ENCODE measurements around the gene PGAP3. TPM values are rescaled to one million over a fixed set of nuclear protein-coding genes. Genes with fewer than 3 reads are reported as not detected.
A peak's percentile ranks its signal among the peaks of the same experiment; 100 is the strongest.

PGAP3 gene
- total RNA-seq, 1 experiment from 2014 or later: 5.4 TPM

- in situ Hi-C loops (cut with HindIII; ENCODE audit: low pct_unique_long_range_greater_than_20kb, low sequenced_read_pairs): loop anchor here (25.0 kb wide), 1 partner anchor 140 kb away; no protein-coding TSS in a partner anchor
- no peak for DNase-seq (ENCODE audit: low read depth)
Observed at GRCh38 chr17:39677542-39678339, 10.1 kb downstream of the PGAP3 start.

GRCh38 chr17:39677072-39677471 lies 10.8 kb downstream of the PGAP3 start:
- in situ Hi-C loops (cut with HindIII; ENCODE audit: low pct_unique_long_range_greater_than_20kb, low sequenced_read_pairs): loop anchor here (25.0 kb wide), 1 partner anchor 140 kb away; no protein-coding TSS in a partner anchor
- DNase-seq (ENCODE audit: low read depth): no peak

GRCh38 chr17:39676198-39676819 lies 11.5 kb downstream of the PGAP3 start:
- in situ Hi-C loops (cut with HindIII; ENCODE audit: low pct_unique_long_range_greater_than_20kb, low sequenced_read_pairs): loop anchor here (25.0 kb wide), 1 partner anchor 139 kb away; no protein-coding TSS in a partner anchor

GRCh38 chr17:39675390-39676082 lies 12.3 kb downstream of the PGAP3 start:
- no peak for DNase-seq (ENCODE audit: low read depth)
- in situ Hi-C loops (cut with HindIII; ENCODE audit: low pct_unique_long_range_greater_than_20kb, low sequenced_read_pairs): loop anchor here (25.0 kb wide), 1 partner anchor 138 kb away; no protein-coding TSS in a partner anchor

More at GRCh38 chr17:39676198-39676819, 11.5 kb downstream of the PGAP3 start:
- peak; percentile 58 for DNase-seq (ENCODE audit: low read depth)

DNA sequence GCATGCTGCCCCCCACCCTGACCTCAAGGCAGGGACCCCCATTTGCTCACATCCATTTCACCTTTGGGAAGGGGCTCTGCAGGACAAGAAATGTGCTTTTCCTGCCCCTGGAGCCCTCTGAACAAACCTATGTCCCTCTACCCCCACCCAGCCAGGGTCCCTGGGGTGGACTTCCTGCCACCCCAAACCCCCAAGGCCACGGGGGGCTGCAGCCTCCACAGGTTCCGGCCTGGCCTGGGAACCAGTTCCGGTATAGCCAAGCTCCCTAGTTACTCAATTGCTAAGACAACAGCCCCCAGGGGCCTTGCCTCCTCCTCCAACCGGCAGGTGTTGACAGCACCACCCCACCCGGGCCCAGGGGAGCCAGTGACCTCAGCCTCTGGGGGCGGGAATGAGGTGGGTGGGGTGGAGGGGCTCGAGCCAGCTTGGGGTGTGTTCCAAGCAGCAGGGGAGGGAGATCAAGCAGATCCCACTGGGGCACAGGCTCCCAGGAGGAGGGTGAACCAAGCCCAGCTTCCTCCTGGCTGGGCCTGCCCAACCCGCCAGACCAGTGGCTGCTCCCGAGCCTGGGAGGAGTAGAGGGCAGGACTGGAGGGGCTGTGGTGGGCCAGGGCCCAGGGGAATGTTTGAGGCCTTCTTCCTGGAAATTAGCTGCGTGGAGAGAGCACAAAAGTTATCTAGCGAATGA lies 13.0 kb downstream of the PGAP3 start:
- in situ Hi-C loops (cut with HindIII; ENCODE audit: low pct_unique_long_range_greater_than_20kb, low sequenced_read_pairs): loop anchor here (25.0 kb wide), 1 partner anchor 138 kb away; no protein-coding TSS in a partner anchor
- no peak for DNase-seq (ENCODE audit: low read depth)

DNA sequence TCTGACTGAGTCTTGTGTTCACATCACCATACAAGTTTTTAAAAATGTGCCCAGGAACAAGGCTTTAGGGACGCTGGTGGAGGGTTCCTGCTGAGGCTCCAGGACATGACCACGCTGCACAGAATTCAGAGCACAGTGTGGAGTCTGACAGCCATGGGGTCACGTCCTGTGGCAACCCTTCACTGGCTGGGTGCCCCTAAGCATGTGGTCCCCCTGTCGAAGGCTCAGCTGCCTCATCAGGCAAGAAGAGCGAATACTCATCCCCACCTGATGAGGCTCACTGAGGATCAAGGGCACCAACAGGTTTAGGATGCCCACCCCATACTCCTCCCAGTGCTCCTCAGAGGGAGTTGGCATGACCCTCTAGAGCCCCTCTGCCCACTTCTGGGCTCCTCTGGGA lies 13.7 kb downstream of the PGAP3 start:
- in situ Hi-C loops (cut with HindIII; ENCODE audit: low pct_unique_long_range_greater_than_20kb, low sequenced_read_pairs): no loop called here
- no peak for DNase-seq (ENCODE audit: low read depth)

GRCh38 chr17:39673335-39674081 lies 14.3 kb downstream of the PGAP3 start:
- in situ Hi-C loops (cut with HindIII; ENCODE audit: low pct_unique_long_range_greater_than_20kb, low sequenced_read_pairs): no loop called here

GRCh38 chr17:39672522-39673334 lies 15.1 kb downstream of the PGAP3 start:
- in situ Hi-C loops (cut with HindIII; ENCODE audit: low pct_unique_long_range_greater_than_20kb, low sequenced_read_pairs): no loop called here
- no peak for DNase-seq (ENCODE audit: low read depth)

More at GRCh38 chr17:39673335-39674081, 14.3 kb downstream of the PGAP3 start:
- no peak for DNase-seq (ENCODE audit: low read depth)

DNA sequence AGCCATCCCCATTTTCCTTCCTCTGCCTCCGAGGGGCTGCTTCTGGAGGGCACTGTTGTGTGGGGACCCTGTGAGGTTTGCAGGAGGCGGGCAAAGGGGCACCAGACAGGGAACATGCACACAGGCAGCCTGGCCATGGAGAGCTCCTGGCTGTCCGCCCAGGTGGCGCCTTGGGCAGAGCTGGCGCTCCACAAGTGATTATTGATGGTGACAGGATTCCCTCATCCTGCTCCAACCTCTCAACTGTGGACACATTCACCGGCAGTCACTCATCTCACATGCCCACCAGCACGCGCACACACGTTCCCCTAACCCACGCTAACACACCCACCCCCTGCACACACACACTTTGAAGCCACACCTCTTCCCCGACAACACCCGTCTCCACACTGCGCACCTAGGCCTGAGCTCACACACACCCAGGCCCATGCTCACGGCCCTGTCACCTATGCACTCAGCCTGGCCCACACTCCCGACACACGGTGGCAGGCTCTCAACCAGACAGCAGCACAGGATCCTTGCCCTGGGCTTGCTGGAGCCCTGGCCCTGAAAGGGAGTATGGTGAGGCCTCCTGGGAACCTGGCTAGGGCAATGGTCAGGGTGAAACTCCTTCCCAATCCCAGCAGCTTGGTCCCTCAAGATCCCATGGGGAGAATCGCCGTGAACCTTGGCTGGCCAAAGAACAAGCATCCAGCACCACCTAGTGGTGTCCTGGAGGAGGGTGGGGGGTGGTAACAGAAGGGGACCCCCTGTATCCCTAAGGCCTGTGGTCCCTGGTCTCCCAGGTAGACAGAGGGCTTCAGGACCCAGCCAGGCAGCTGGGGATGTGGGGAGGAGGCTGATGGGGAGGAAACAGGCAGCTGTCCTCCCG lies 16.0 kb downstream of the PGAP3 start:
- in situ Hi-C loops (cut with HindIII; ENCODE audit: low pct_unique_long_range_greater_than_20kb, low sequenced_read_pairs): no loop called here
- no peak for DNase-seq (ENCODE audit: low read depth)

- DNase-seq (ENCODE audit: low read depth): no peak
- in situ Hi-C loops (cut with HindIII; ENCODE audit: low pct_unique_long_range_greater_than_20kb, low sequenced_read_pairs): no loop called here
Observed at GRCh38 chr17:39670746-39671145, 17.1 kb downstream of the PGAP3 start.

- no peak for DNase-seq (ENCODE audit: low read depth)
- in situ Hi-C loops (cut with HindIII; ENCODE audit: low pct_unique_long_range_greater_than_20kb, low sequenced_read_pairs): no loop called here
Observed at GRCh38 chr17:39669897-39670735, 17.7 kb downstream of the PGAP3 start.

DNA sequence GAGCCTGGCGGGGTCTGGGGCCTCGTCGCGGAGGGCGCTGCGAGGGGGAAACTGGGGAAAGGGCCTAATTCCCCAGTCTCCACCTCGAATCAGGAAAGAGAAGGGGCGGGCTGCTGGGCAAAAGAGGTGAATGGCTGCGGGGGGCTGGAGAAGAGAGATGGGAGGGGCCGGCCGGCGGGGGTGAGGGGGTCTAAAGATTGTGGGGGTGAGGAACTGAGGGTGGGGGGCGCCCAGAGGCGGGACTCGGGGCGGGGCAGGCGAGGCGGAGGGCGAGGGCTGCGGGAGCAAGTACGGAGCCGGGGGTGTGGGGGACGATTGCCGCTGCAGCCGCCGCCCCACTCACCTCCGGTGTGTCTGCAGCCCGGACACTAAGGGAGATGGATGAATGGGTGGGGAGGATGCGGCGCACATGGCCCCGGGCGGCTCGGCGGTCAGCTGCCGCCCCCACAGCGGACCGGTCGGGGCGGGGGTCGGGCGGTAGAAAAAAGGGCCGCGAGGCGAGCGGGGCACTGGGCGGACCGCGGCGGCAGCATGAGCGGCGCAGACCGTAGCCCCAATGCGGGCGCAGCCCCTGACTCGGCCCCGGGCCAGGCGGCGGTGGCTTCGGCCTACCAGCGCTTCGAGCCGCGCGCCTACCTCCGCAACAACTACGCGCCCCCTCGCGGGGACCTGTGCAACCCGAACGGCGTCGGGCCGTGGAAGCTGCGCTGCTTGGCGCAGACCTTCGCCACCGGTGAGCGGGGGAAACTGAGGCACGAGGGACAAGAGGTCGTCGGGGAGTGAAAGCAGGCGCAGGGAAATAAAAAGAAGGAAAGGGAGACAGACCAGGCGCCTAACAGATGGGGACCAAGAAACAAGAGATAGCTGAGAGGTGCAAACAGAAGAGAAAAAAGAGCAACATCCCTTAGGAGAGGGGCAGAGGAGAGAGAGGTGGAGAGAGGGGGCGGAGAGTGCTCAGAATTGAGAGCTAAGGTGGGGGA lies 19.6 kb downstream of the PGAP3 start, which contains the start of gene PNMT:
TSS of gene PNMT (plus strand) at position 509 of the 980 bp plus-strand sequence. CDS start at position 532, 23 bp downstream.
- DNase-seq (ENCODE audit: low read depth): no peak
- in situ Hi-C loops (cut with HindIII; ENCODE audit: low pct_unique_long_range_greater_than_20kb, low sequenced_read_pairs): no loop called here

DNA sequence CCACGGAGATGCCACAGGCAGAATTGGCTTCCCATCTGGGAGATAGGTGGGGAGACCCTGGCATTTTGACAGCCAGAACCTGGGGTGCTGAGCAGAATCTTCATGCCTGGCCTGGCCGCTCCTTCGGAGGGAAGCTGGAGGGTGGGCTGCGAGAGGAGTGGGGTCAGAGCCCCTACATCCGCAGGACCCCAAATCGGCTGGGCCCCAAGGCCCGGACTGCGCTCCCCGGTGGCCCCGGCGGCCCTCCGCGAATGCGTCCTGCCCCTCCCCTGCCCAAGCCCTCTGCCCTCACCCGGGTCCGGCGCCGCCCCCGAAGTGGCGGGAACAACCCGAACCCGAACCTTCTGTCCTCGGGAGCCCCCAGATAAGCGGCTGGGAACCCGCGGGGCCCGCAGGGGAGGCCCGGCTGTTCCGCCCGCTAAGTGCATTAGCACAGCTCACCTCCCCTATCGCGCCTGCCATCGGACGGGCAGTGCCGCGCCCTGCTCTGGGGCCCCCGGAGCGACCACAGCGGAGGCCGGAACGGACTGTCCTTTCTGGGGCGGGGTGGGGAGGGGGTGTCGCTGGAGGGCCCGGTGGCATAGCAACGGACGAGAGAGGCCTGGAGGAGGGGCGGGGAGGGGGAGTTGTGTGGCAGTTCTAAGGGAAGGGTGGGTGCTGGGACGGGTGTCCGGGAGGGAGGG lies 20.5 kb downstream of the PGAP3 start:
- DNase-seq (ENCODE audit: low read depth): no peak
- in situ Hi-C loops (cut with HindIII; ENCODE audit: low pct_unique_long_range_greater_than_20kb, low sequenced_read_pairs): no loop called here
